PC-3 (cell line): ENCODE data around the gene EQTN. TPM values are rescaled to one million over a fixed set of nuclear protein-coding genes. Genes with fewer than 3 reads are reported as not detected.

Experiments
- ATAC-seq: fragments of 200-7000 bp; cut with Tn5 transposase; 2 replicates; pipeline ENCODE4 v1.9.1; 2020; ENCODE audit warnings: mild to moderate bottlenecking, moderate library complexity
- BruUV-seq: library from RNA; stranded (reverse); fragments of 400-500 nt; replicated peaks from 2 replicates; lab custom pipeline; 2021; lab: Mats Ljungman, UMichigan
- CTCF ChIA-PET: fragments of 300-600 bp; sonication (Branson Sonifier 250); formaldehyde crosslinking; loops from one replicate; lab custom pipeline; 2022; ENCODE audit warnings: antibody characterized with exemption; lab: Charles Lee
- POLR2A ChIA-PET: fragments of 300-600 bp; sonication (Branson Sonifier 250); formaldehyde crosslinking; loops from one replicate; lab custom pipeline; 2022; ENCODE audit warnings: antibody characterized with exemption; ENCODE audit not compliant: unreplicated experiment; lab: Charles Lee
- DNase-seq: peaks from one replicate; pipeline ENCODE4 v3.0.0-alpha.2; 2015
- H2AFZ ChIP-seq: fragments of 300-600 bp; sonication (generic); 2 replicates; pipeline ENCODE4 v1.6.0; 2016; ENCODE audit warnings: antibody characterized with exemption, low read length
- H3F3A ChIP-seq: fragments of 300-600 bp; sonication (generic); one replicate; pipeline ENCODE4 v1.6.0; 2017; ENCODE audit warnings: antibody characterized with exemption, low read length, control low read depth, mild to moderate bottlenecking; ENCODE audit not compliant: unreplicated experiment
- H3K27ac ChIP-seq: fragments of 300-600 bp; sonication (generic); 2 replicates; pipeline ENCODE4 v1.5.1; 2016; ENCODE audit warnings: mild to moderate bottlenecking, low read length
- H3K27me3 ChIP-seq: fragments of 300-600 bp; sonication (generic); 2 replicates; pipeline ENCODE4 v1.6.1; 2016; ENCODE audit warnings: low read length, mixed read lengths
- H3K36me3 ChIP-seq: fragments of 300-600 bp; sonication (generic); 2 replicates; pipeline ENCODE4 v1.6.1; 2016; ENCODE audit warnings: low read depth, mixed run types, low read length, mixed read lengths
- H3K4me1 ChIP-seq: fragments of 300-600 bp; sonication (generic); 2 replicates; pipeline ENCODE4 v1.5.1; 2016; ENCODE audit warnings: low read length; ENCODE audit not compliant: insufficient read depth
- H3K4me2 ChIP-seq: fragments of 300-600 bp; sonication (generic); 2 replicates; pipeline ENCODE4 v1.6.0; 2016; ENCODE audit warnings: low read length
- H3K4me3 ChIP-seq: fragments of 300-600 bp; sonication (generic); 2 replicates; pipeline ENCODE4 v1.5.1; 2016; ENCODE audit warnings: mild to moderate bottlenecking, low read length, mixed read lengths
- H3K79me2 ChIP-seq: fragments of 300-600 bp; sonication (generic); 2 replicates; pipeline ENCODE4 v1.6.1; 2017; ENCODE audit warnings: low read length, mixed read lengths
- H3K9ac ChIP-seq: fragments of 300-600 bp; sonication (generic); 2 replicates; pipeline ENCODE4 v1.6.0; 2016; ENCODE audit warnings: mild to moderate bottlenecking, low read length
- H3K9me2 ChIP-seq: fragments of 300-600 bp; sonication (generic); replicated peaks from 2 replicates; pipeline ENCODE4 v1.6.1; 2016; ENCODE audit warnings: mixed run types, low read length, mixed read lengths
- H3K9me3 ChIP-seq: fragments of 300-600 bp; sonication (generic); 2 replicates; pipeline ENCODE4 v1.6.1; 2016; ENCODE audit warnings: low read length, mixed read lengths
- H4K20me1 ChIP-seq: fragments of 300-600 bp; sonication (generic); 2 replicates; pipeline ENCODE4 v1.6.1; 2016; ENCODE audit warnings: low read length, mixed read lengths
- CTCF ChIP-seq: fragments of 300-600 bp; sonication (generic); conservative IDR thresholded peaks from 2 replicates; pipeline ENCODE4 v1.5.1; 2017; ENCODE audit warnings: antibody characterized with exemption, low read depth, mild to moderate bottlenecking, low read length
- EZH2 ChIP-seq: fragments of 300-600 bp; sonication (generic); IDR thresholded peaks from one replicate; pipeline ENCODE4 v1.6.1; 2017; ENCODE audit warnings: antibody characterized with exemption, mild to moderate bottlenecking, low read length; ENCODE audit not compliant: unreplicated experiment
- EZH2phosphoT487 ChIP-seq: fragments of 300-600 bp; sonication (generic); IDR thresholded peaks from 2 replicates; pipeline ENCODE4 v1.6.1; 2018; ENCODE audit warnings: mild to moderate bottlenecking, antibody characterized with exemption, low read length, borderline replicate concordance
- intact Hi-C: fragments of 100-400 bp; cut with micrococcal nuclease; formaldehyde crosslinking; loops from 2 replicates; pipeline ENCODE4 v1.9.0; 2023
- total RNA-seq: library from RNA; depleted of rRNA; stranded (reverse); fragments of >200 nt; gene quantifications from 2 replicates; pipeline ENCODE4 v1.2.3, GENCODE V29; 2014

EQTN gene
- total RNA-seq, 1 experiment from 2014 or later: not detected

- Histone ChIP-seq H3K27me3 (no peaks in the 10 kb centered on the region), H3K9me3 (no peaks in the 10 kb centered on the region), H3K27ac (no peak overlapping the region), H4K20me1 (no peaks in the 10 kb centered on the region), H3K79me2 (no peaks in the 10 kb centered on the region), H3K9ac (no peak overlapping the region), H3K4me1 (0 out of 2 replicates have a peak, but pooled peaks cover under 1% of the 10 kb centered on the region), H3K4me2 (no peak overlapping the region), H2AFZ (no peak overlapping the region), H3K4me3 (no peak overlapping the region), H3F3A (no peaks in the 10 kb centered on the region), H3K9me2 (no peaks in the 10 kb centered on the region), H3K36me3 (no peaks in the 10 kb centered on the region)
- POLR2A ChIA-PET: no interaction called here
- no peak for ATAC-seq
- no peak for DNase-seq
- CTCF ChIA-PET: no interaction called here
- intact Hi-C loops: no loop called here
- no TSS peak for BruUV-seq
- TF ChIP-seq CTCF: no peak
- TF ChIP-seq EZH2: no peak
- TF ChIP-seq EZH2phosphoT487: no peak
These were observed 41.6 kb upstream of the EQTN start for GRCh38 chr9:27338527-27338903.

GRCh38 chr9:27337833-27338526 lies 41.0 kb upstream of the EQTN start:
- no peaks in the 10 kb centered on the region for H3K36me3 ChIP-seq
- ChIA-PET CTCF (no interaction called here), POLR2A (no interaction called here)
- no peaks in the 10 kb centered on the region for H3K27me3 ChIP-seq
- TF ChIP-seq EZH2phosphoT487 (no peak), CTCF (no peak), EZH2 (no peak)
- H3K9me2 ChIP-seq: no peaks in the 10 kb centered on the region
- no peaks in the 10 kb centered on the region for H3F3A ChIP-seq
- no peak for ATAC-seq
- no peak overlapping the region for H3K27ac ChIP-seq
- no peaks in the 10 kb centered on the region for H3K79me2 ChIP-seq
- H3K9me3 ChIP-seq: no peaks in the 10 kb centered on the region
- no TSS peak for BruUV-seq
- DNase-seq: no peak
- no peak overlapping the region for H2AFZ ChIP-seq
- 0 out of 2 replicates have a peak, but pooled peaks cover 4% of the 10 kb centered on the region for H3K4me1 ChIP-seq
- no peak overlapping the region for H3K9ac ChIP-seq
- intact Hi-C loops: no loop called here
- H3K4me2 ChIP-seq: no peak overlapping the region
- no peak overlapping the region for H3K4me3 ChIP-seq
- no peaks in the 10 kb centered on the region for H4K20me1 ChIP-seq

- H3K4me1 ChIP-seq: 0 out of 2 replicates have a peak, but pooled peaks cover 4% of the 10 kb centered on the region
- ChIA-PET POLR2A (no interaction called here), CTCF (no interaction called here)
- no peaks in the 10 kb centered on the region for H4K20me1 ChIP-seq
- no peaks in the 10 kb centered on the region for H3K79me2 ChIP-seq
- no peak overlapping the region for H2AFZ ChIP-seq
- no peak overlapping the region for H3K9ac ChIP-seq
- BruUV-seq: no TSS peak
- H3F3A ChIP-seq: no peaks in the 10 kb centered on the region
- H3K9me2 ChIP-seq: no peaks in the 10 kb centered on the region
- ATAC-seq (no peak), DNase-seq (no peak)
- H3K4me3 ChIP-seq: no peak overlapping the region
- H3K36me3 ChIP-seq: no peaks in the 10 kb centered on the region
- H3K27ac ChIP-seq: no peak overlapping the region
- no peaks in the 10 kb centered on the region for H3K9me3 ChIP-seq
- intact Hi-C loops: no loop called here
- no peak overlapping the region for H3K4me2 ChIP-seq
- H3K27me3 ChIP-seq: no peaks in the 10 kb centered on the region
- TF ChIP-seq EZH2 (no peak), CTCF (no peak), EZH2phosphoT487 (no peak)
These were observed 40.3 kb upstream of the EQTN start for GRCh38 chr9:27337236-27337635.
